ENCODE measurements around the gene SHROOM3.
"Not testable (repeated sequence)": the region's sequence is repeated elsewhere in the genome, so short reads cannot be mapped to it uniquely, and the experiment has no call there.

The SHROOM3 gene

GRCh38 chr4:76596713-76597112, 161.7 kb downstream of the SHROOM3 start:
- DNase-seq, result no peak

DNA sequence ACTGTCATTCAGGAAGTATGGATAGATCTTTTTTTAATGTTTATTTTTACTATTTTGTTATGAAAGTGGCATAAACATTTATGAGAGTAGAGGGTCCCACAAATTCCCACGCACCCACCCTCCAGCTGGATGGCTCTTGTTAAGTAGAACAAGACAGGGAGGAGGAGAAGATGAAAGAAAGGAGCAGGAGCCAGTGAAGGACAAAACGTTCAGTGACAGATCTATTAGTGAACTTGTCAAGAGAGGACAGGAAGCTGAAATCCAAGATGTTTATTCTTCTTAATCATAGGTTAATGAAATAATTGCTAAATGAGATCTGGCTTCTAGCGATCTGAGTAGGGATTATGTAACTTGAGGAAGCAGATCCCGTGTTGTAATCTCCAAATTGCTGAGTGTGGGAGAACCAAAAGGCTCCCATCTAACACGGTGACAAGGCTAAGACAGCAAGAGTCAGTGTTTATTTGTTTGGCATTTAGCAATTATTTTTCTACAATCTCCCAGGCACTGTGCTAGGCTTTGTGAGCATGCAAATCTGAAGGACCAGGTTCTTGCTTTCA, 162.5 kb downstream of the SHROOM3 start:
- DNase-seq, result peak; percentile 40 to 52

GRCh38 chr4:76600447-76600846, 165.4 kb downstream of the SHROOM3 start:
- DNase-seq, result no peak

DNA sequence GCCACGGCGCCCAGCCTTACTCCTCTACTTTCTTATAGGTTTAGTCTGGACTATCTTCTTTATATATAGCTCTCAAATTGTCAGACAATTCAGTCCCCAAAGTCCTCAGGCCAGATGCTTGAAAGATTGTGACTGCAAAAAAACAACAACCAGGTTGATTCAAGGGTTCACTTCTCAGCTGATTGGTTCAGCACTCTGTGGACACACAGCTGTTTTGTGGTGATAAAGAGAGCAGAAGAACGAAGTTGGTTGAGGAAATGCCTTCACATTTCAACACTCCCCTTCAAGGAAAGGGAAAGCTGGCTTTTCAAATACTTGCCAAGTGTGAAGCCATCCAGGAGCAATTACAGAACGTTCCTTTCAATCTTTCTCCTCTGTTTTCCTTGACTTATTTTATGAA, 166.8 kb downstream of the SHROOM3 start:
- no peak for DNase-seq

DNA sequence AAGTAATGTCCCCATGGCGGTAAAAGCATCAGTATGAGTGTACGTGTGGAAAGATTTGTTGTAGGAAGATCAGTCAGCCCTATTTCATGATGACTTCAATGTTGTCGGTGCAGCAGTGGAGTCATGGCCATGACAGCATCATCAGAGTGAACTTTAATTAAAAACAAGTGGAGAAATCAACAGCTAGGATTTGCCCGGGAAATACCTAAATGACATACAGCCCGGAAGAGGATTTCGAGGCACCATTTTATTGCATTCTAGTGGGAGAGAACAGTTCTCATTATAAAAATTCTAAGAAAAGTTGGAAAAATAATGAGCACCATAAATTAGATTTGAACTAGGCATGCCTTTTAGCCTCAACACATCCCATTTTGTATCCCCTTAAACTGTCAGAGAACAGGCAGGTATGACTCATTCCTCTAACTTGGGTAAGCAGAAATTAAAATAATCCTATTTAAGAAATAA, 170.1 kb downstream of the SHROOM3 start:
- DNase-seq, result no peak

DNA sequence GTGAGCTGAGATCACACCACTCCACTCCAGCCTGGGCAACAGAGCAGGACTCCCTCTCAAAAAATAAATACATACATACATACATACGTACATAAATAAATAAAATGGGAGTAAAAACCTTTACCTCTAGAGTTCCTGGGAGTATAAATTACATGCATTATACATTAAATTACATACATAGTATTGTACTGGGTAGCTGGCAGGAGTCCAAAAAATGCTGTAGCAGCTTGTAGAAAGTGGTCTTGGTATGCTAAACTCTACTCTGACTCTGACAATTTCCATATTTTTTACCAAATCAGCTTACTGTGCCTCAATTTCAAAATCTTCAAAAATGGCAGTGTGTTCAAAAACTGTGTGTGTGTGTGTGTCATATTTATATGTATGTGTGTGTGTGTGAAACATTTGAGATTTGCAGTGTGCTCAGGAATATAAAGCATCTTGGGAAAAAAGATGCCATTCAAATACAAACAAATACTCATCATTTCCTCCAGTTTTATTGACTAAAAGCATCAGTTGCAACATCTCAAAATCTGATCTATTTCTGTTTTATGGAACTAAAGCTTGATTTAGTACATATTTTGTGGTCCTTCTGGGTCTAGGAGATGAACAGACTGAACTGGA, 171.7 kb downstream of the SHROOM3 start:
- DNase-seq, result no peak

GRCh38 chr4:76607266-76607799, 172.3 kb downstream of the SHROOM3 start:
- DNase-seq, result no peak

DNA sequence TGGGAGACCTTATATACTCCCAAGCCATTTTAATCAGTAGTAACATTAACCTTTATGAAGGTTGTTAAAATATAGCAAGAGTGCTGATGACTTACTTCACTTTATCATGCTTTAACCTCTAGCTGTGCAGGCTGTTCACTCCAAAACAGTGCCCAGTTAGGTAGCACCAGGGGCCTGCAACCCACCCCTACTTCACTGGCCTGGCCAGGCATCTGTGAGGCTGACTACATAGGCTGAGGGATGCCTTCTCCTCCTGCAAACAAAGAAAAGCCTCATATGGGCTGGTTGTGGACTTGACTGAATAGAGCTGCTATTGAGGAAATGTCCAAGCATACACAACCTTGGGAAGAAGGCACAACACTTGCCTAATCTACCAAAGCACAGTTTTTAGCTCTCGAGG, 172.8 kb downstream of the SHROOM3 start:
- no peak for DNase-seq

DNA sequence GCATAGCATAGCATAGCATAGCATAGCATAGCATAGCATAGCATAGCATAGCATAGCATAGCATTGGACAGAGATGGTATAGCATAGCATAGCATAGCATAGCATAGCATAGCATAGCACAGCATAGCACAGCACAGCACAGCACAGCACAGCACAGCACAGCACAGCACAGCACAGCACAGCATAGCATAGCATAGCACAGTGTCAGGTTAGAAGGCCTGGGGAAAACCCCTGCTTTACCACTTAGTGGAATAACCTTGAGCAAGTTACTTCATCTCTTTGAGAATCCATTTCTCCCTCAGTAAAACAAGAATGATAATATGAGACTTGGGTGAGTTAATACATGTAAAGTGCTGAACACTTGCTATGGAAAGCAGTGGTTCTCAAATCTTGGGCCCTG, 173.5 kb downstream of the SHROOM3 start:
- DNase-seq, result not testable (repeated sequence)

- DNase-seq, result no peak
These were observed 175.9 kb downstream of the SHROOM3 start for GRCh38 chr4:76610751-76611547.

DNA sequence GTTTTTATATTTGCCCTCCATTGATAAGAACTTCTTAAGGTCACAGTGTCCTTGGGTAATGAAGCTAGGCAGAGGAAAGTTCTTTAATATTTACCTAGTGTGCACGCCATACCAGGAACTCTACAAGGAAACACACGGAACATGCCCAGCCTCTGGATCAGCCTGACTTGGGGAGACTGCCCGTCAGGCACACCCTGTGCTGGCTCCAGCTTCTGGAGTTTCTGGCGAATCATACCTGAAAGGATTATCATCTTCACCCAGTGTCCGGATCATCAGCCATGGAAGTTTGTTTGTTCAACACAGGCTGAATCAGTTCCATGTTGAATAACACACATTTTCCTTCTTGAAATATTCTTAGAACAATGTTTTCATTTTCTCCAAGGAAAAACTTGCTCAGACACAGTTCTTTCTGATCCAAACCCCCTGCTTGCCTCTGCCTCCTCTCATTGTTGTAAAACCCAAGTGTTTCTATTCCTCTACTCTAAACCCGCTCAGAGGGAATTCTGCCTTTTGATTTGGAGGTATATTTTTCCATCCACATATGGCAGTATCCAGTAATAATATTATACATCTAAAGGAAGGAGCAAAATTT, 176.7 kb downstream of the SHROOM3 start:
- no peak for DNase-seq

DNA sequence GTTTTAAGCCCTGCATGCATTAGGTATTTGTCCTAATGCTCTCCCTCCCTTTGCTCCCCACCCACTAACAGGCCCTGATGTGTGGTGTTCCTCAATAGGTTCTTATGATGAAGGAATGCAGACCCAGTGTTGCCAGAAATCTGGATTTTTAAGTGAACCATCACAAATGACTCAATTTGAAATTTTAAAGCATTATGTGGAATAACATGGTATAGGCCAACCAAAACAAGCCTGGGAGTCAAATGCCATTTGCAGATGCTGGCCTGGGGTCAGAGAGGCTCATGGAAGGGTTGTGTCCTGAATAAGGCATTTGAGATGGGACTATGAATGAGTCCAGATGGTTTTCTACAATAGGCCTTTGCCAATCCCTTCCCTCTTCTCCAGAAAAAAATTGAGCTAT, 179.6 kb downstream of the SHROOM3 start:
- no peak for DNase-seq

DNA sequence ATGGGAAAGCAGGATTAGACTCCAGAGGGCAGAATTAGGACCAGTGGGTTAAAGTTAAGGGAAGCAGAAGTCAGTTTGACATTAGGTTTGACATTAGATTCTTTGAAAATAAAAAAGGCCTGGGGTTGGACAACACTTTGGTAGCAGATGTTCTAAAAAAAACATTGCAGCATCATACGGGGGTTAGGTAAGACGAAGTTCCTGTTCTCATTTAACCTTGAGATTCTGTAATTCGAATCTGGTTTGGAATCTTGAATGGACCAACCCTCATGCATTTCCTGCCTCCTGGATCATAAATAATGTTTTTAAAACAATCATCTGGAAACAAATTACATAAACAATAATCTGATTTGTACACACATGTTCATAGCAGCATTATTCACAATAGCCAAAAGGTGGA, 181.0 kb downstream of the SHROOM3 start:
- no peak for DNase-seq

DNA sequence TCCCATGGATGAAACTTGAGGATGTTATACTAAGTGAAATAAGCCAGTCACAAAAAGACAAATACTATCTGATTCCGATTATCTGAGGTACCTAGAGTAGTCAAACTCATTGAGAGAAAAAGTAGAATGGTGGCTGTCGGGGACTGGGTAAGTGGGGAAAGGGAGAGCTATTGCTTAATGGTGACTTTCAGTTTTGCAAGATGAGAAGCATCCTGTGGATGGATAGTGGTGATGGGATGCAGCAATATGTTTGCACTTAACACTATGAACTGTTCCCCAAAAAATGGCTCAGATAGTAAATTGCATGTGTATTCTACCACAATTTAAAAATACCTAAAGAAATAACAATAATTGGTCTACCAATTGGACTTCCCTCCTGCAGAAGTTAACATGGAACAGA, 181.5 kb downstream of the SHROOM3 start:
- DNase-seq, result no peak

DNA sequence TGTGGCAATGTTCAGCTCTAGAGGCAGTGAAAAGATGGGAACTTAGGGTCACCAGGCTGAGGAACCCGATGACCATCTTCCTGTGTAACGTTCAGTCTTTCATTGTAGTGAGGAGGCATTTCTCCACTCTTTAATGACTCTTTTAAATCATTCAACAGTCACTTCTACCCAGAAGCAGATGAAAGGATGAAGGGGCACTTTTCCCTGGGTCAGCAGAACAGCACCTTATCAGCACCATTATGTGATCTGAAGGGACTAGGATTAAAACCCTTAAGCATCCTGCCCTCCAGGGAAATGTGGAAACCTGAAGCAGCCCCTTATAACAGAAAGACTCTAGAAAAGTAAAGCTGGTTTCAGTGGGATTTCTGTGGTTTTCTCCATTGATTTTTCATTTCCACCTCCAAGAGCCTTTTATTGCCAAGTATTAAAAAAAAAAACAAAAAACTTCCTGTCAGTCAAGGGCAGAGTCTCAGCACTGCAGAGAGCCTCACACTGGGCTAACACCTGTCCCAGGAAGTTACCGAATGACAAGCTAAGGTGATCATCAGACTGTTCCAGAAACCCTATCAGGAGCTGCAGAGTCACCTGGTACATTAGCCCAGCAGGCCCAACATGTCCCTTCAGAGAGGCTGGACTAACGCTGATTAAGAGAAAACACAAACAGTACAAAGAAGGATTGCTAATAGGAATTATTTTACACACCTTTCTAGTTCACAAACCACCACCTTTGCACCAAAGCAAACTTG, 185.9 kb downstream of the SHROOM3 start:
- DNase-seq, result no peak

- no peak for DNase-seq
These were observed 187.1 kb downstream of the SHROOM3 start for GRCh38 chr4:76622126-76622525.

DNA sequence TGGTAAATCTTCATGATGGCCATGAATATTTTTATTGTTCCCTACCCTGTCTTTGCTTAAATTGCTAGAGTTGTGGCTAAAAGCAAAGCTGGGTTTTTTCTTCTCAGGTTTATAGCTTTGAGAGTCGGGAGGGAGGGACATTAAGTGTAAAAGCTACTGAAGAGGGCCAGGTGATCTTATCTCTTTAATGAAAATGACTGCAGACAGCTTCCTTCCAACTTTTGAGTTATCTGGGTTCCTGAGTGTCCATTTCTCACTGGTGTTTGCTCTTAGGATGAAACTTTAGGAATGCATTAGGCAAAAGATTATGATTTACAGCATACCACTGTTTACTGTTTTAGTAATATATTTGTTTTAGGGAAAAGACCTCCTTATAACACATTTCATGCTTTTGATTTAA, 187.7 kb downstream of the SHROOM3 start:
- no peak for DNase-seq

DNA sequence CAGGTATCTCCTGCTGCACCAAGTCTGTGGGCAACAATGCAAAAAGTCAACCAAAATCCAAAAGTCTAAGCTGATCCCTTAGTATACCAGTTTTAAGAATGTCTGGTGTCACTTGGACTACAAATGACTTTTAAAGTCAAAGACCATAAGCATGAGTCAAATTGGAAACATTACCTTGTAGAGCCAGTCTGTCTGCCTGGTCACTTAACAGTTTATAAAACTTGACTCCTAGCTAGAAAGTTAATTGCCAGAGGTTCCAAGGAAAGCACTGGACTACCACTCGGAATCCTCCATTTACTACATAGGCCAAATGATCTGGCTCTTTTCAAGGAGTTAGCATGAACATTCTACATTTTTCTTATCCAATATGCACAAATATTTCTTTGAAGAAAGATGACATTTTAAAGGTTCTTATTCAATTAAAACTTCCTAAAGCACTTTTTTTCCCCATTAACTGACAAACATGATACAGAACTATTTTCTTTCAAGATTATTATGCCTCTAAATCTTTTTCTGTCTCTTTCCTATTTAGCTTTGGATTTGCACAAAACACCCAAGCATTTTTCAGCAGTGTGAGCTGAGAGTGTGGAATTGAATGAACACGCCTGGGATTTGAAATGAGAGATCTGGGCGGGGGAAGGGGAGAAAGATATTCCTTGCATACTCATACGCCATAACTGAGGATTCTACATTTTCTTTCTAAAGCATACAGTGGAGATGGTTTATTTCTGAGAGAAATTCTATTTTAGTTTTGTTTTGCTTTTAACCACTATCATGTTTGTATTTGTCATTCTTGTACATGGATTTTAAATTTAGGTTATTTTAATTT, 188.4 kb downstream of the SHROOM3 start:
- no peak for DNase-seq

DNA sequence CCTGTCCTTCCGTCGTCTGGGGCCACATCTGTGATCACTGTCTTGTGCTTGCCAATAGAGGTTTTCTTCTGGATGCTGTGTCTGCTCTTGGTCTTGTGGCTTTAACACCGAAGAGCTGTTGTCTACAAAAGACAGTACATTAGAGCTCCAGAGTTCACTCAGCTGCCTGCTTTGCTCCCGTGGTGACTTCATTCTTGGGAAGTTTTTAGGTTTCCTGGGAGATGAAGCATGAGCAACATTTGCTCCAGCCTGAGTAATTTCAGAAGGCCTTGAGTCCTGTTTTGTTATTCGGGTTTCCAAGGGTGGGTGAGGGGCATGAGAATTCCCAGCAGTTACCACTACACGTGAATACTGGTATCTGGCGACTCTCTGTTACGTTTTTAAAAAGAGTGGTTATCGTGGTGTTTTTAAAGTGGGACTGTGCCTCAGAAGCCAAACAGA, 189.2 kb downstream of the SHROOM3 start:
- no peak for DNase-seq

- no peak for DNase-seq
These were observed 190.1 kb downstream of the SHROOM3 start for GRCh38 chr4:76624931-76625715.
